GM12865 (cell line): Measurements from ENCODE around the gene PTMA.

Experiments used
- DNase-seq: peaks from one replicate; pipeline ENCODE4 v3.0.0; 2010; ENCODE audit warnings: low read depth
- H3K4me3 ChIP-seq: 2 replicates; pipeline ENCODE4 v1.5.1; 2011; ENCODE audit warnings: mild to moderate bottlenecking, low read depth, low read length, control low read depth
- TF ChIP-seq, protein P1 (sequence below): IDR thresholded peaks from 2 replicates; pipeline ENCODE4 v1.5.1; 2011; ENCODE audit warnings: low read length, control low read depth, low read depth, inconsistent platforms; ENCODE audit not compliant: insufficient read depth; ENCODE audit errors: missing control alignments

The PTMA gene

GRCh38 chr2:231677632-231678104 lies 30.7 kb upstream of the PTMA start:
- no peak overlapping the region for H3K4me3 ChIP-seq
- TF ChIP-seq, protein P1, sequence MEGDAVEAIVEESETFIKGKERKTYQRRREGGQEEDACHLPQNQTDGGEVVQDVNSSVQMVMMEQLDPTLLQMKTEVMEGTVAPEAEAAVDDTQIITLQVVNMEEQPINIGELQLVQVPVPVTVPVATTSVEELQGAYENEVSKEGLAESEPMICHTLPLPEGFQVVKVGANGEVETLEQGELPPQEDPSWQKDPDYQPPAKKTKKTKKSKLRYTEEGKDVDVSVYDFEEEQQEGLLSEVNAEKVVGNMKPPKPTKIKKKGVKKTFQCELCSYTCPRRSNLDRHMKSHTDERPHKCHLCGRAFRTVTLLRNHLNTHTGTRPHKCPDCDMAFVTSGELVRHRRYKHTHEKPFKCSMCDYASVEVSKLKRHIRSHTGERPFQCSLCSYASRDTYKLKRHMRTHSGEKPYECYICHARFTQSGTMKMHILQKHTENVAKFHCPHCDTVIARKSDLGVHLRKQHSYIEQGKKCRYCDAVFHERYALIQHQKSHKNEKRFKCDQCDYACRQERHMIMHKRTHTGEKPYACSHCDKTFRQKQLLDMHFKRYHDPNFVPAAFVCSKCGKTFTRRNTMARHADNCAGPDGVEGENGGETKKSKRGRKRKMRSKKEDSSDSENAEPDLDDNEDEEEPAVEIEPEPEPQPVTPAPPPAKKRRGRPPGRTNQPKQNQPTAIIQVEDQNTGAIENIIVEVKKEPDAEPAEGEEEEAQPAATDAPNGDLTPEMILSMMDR = peak; percentile 89
- DNase-seq = peak; percentile 92

GRCh38 chr2:231679908-231680284 lies 28.4 kb upstream of the PTMA start:
- H3K4me3 ChIP-seq = peak overlapping the region; percentile 82
- peak; percentile 77 for DNase-seq
- TF ChIP-seq, protein P1 = no peak

GRCh38 chr2:231680285-231680991 lies 27.9 kb upstream of the PTMA start:
- H3K4me3 ChIP-seq = peak overlapping the region; percentile 82
- DNase-seq = peak; percentile 82
- TF ChIP-seq, protein P1 = no peak

DNA sequence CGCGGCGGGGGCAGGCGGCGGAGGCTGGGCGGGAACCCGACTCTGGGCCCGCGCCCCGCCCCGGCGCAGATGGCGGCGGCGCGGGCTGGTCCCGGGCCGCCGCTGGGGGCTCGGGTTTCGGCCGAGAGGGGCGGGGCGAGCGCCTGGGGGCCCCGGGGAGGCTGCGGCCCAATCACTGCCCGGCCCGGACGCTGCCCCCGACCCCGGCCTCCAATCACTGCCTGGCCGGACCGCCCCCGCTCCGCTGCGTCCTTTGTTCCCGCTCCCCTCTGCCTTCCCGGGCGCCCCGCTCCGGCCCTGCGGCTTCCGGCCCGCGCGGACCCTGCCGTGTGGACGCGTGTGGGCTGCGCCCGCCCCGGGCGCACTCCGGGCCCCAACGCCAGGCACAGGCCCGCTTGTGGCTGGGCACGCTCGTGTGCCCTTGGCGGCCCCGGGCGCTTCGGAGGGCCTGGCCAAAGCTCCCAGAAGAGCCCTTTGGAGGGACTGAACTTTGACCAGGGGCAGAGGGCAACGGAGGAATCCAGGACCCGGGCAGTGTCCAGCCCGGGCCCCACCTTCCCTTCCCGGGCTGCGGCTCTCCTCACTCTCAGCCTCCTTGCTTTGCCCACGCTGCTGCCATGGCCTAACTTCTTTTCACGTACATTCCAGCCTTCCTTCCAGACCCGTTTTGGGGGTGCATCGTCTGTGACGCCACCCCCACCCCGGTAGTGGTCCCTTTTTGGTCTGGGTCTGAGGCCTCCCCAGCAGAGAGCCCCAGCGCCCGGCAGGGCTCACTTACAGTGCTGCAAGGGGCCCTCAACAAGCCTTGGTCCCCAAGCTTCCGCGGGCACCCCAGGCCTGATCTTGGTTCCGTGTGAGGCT lies 27.1 kb upstream of the PTMA start:
- peak; percentile 92 for DNase-seq
- peak overlapping the region; percentile 82 for H3K4me3 ChIP-seq
- TF ChIP-seq, protein P1 = no peak

GRCh38 chr2:231682603-231683291 lies 25.6 kb upstream of the PTMA start:
- no peak for DNase-seq
- TF ChIP-seq, protein P1 = no peak
- no peak overlapping the region for H3K4me3 ChIP-seq

DNA sequence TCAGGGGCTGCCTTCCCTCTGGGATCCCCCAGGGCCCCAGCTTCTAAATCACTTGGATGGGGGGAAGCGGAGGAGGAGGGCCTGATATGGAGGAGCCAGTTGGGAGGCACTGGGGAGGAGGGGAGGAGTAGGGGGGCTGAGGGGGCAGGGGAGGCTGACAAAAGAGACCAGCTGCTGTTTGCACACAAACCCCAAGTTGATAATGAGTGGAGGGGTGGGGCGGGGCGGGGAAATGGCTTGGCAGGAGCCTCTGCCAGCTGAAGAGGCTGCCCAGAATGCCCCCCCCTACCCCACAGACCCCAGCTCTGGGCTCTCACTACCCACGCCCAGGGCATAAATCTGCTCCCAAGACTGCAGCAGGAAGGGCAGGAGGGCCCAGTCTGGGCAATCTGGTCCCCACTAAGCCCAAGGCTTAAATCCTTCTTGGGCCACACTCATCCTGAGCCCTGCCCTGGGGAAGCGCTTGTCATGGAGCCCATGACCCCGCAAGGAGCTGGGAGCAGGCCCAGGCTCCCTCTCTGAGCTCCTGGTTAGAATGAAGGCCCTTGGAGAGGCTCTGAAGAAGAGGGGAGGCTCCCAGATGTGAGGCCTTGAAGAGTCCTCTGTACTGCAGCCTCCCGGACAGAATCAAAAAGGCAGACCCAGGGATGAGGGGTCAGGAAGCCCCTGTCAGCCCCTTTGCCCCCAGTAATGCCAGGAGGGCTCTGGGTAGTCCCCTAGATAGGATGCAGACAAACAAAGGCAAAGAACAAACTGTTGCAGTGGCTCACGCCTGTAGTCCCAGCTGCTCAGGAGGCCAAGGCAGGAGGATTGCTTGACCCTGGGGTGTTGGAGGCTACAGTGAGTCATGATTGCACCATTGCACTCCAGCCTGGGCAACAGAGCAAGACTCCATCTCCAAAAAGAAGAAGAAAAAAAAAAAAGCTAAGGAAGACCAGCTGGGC lies 24.8 kb upstream of the PTMA start:
- TF ChIP-seq, protein P1 = no peak
- DNase-seq = no peak
- H3K4me3 ChIP-seq = no peak overlapping the region
